HFF-Myc (cell line): ENCODE measurements around the gene RSU1.

Experiments
- DNase-seq: peaks from one replicate; pipeline ENCODE4 v3.0.0-alpha.2; 2011; ENCODE audit warnings: low read depth; ENCODE audit errors: extremely low read depth
- H3K4me3 ChIP-seq: replicated peaks from 2 replicates; pipeline ENCODE4 v1.5.1; 2011; ENCODE audit warnings: low read depth, mild to moderate bottlenecking, control low read depth, low read length
- CTCF ChIP-seq: IDR thresholded peaks from 2 replicates; pipeline ENCODE4 v1.5.1; 2012; ENCODE audit warnings: mild to moderate bottlenecking, low read depth, low read length, control low read depth; ENCODE audit errors: missing control alignments

Gene RSU1

GRCh38 chr10:16656895-16657294 lies 160.3 kb downstream of the RSU1 start:
- TF ChIP-seq CTCF: no peak
- DNase-seq: no peak
- H3K4me3 ChIP-seq: no peak overlapping the region

GRCh38 chr10:16653224-16653623 lies 164.0 kb downstream of the RSU1 start:
- TF ChIP-seq CTCF: no peak
- no peak for DNase-seq
- H3K4me3 ChIP-seq: no peak overlapping the region

GRCh38 chr10:16652154-16652553 lies 165.1 kb downstream of the RSU1 start:
- no peak overlapping the region for H3K4me3 ChIP-seq
- no peak for DNase-seq

GRCh38 chr10:16649757-16650156 lies 167.5 kb downstream of the RSU1 start:
- no peak for DNase-seq
- TF ChIP-seq CTCF: no peak

More at GRCh38 chr10:16652154-16652553, 165.1 kb downstream of the RSU1 start:
- no peak for TF ChIP-seq CTCF

GRCh38 chr10:16648366-16648765 lies 168.9 kb downstream of the RSU1 start:
- DNase-seq: no peak
- no peak overlapping the region for H3K4me3 ChIP-seq
- TF ChIP-seq CTCF: no peak

More at GRCh38 chr10:16649757-16650156, 167.5 kb downstream of the RSU1 start:
- H3K4me3 ChIP-seq: no peak overlapping the region

GRCh38 chr10:16646181-16647059 lies 170.8 kb downstream of the RSU1 start:
- DNase-seq: no peak
- no peak overlapping the region for H3K4me3 ChIP-seq
- no peak for TF ChIP-seq CTCF
